Trophoblast cell (in vitro differentiated cells and primary cell): ENCODE measurements around the gene MDH1.
"Not testable (repeated sequence)": the region's sequence is repeated elsewhere in the genome, so short reads cannot be mapped to it uniquely, and the experiment has no call there.

ENCODE experiments used
- DNase-seq, 2 donors: peaks; one replicate each; pipeline ENCODE4 v3.0.0-alpha.2; 2016
- H2AFZ ChIP-seq: 2 replicates; pipeline ENCODE4 v1.6.1; 2013; ENCODE audit warnings: low read length, moderate library complexity, mild to moderate bottlenecking; ENCODE audit not compliant: insufficient read depth, poor library complexity
- H2AK5ac ChIP-seq: 2 replicates; pipeline ENCODE4 v1.6.1; 2013; ENCODE audit warnings: mild to moderate bottlenecking, low read length
- H2BK120ac ChIP-seq: 2 replicates; pipeline ENCODE4 v1.6.1; 2013; ENCODE audit warnings: low read length, mild to moderate bottlenecking, moderate library complexity; ENCODE audit not compliant: insufficient read depth, poor library complexity
- H2BK12ac ChIP-seq: 2 replicates; pipeline ENCODE4 v1.6.1; 2013; ENCODE audit warnings: mild to moderate bottlenecking, low read length, moderate library complexity
- H2BK5ac ChIP-seq: 2 replicates; pipeline ENCODE4 v1.6.1; 2013; ENCODE audit warnings: low read length, low read depth, moderate library complexity, mild to moderate bottlenecking; ENCODE audit not compliant: poor library complexity
- H3K14ac ChIP-seq: 2 replicates; pipeline ENCODE4 v1.6.1; 2013; ENCODE audit warnings: mild to moderate bottlenecking, low read length
- H3K18ac ChIP-seq: 2 replicates; pipeline ENCODE4 v1.6.1; 2013; ENCODE audit warnings: mild to moderate bottlenecking, low read length
- H3K23ac ChIP-seq: 2 replicates; pipeline ENCODE4 v1.6.1; 2013; ENCODE audit warnings: low read length
- H3K27ac ChIP-seq: 2 replicates; pipeline ENCODE4 v1.5.1; 2013; ENCODE audit warnings: low read depth, mild to moderate bottlenecking, inconsistent platforms, low read length, moderate library complexity
- H3K27me3 ChIP-seq: 2 replicates; pipeline ENCODE4 v1.6.1; 2013; ENCODE audit warnings: inconsistent platforms, mild to moderate bottlenecking, low read length, moderate library complexity; ENCODE audit not compliant: insufficient read depth
- H3K36me3 ChIP-seq, 2 experiments: 1 replicate in 1 of 2; 2 replicates in 1 of 2; pipeline ENCODE4 v1.6.1; 2013; ENCODE audit warnings: low read length in 2 of 2, mild to moderate bottlenecking in 2 of 2, moderate library complexity in 1 of 2; ENCODE audit not compliant: insufficient read depth in 2 of 2, control insufficient read depth in 1 of 2
- H3K4ac ChIP-seq: 2 replicates; pipeline ENCODE4 v1.6.1; 2013; ENCODE audit warnings: low read depth, mild to moderate bottlenecking, low read length, moderate library complexity
- H3K4me1 ChIP-seq, 2 experiments: 1 replicate in 1 of 2; 2 replicates in 1 of 2; pipeline ENCODE4 v1.6.1; 2013; ENCODE audit warnings: low read length in 2 of 2, mild to moderate bottlenecking in 2 of 2, moderate library complexity in 1 of 2; ENCODE audit not compliant: insufficient read depth in 2 of 2, control insufficient read depth in 1 of 2
- H3K4me2 ChIP-seq: 2 replicates; pipeline ENCODE4 v1.6.1; 2013; ENCODE audit warnings: inconsistent platforms, mild to moderate bottlenecking, low read length, moderate library complexity
- H3K4me3 ChIP-seq: 2 replicates; pipeline ENCODE4 v1.5.1; 2013; ENCODE audit warnings: mild to moderate bottlenecking, low read depth, low read length, inconsistent platforms
- H3K79me1 ChIP-seq: one replicate; pipeline ENCODE4 v1.6.1; 2013; ENCODE audit warnings: low read length
- H3K79me2 ChIP-seq: 2 replicates; pipeline ENCODE4 v1.6.1; 2013; ENCODE audit warnings: low read length, mild to moderate bottlenecking; ENCODE audit not compliant: control insufficient read depth, insufficient read depth, poor library complexity
- H3K9ac ChIP-seq: 2 replicates; pipeline ENCODE4 v1.6.1; 2013; ENCODE audit warnings: mild to moderate bottlenecking, low read length
- H3K9me3 ChIP-seq: 2 replicates; pipeline ENCODE4 v1.6.1; 2013; ENCODE audit warnings: low read depth, mild to moderate bottlenecking, control low read depth, inconsistent platforms, low read length; ENCODE audit not compliant: insufficient read depth
- H4K12ac ChIP-seq: 2 replicates; pipeline ENCODE4 v1.6.1; 2013; ENCODE audit warnings: low read depth, mild to moderate bottlenecking, low read length, moderate library complexity
- H4K8ac ChIP-seq: 2 replicates; pipeline ENCODE4 v1.6.1; 2013; ENCODE audit warnings: low read depth, mild to moderate bottlenecking, low read length, moderate library complexity
- H4K91ac ChIP-seq: one replicate; pipeline ENCODE4 v1.6.1; 2013; ENCODE audit warnings: low read depth, mild to moderate bottlenecking, low read length, moderate library complexity
- WGBS: extraction: QIAGEN DNeasy Blood & Tissue Kit; methylation state at CpG from one replicate; pipeline ENCODE4 v1.1.7; 2013; ENCODE audit warnings: missing lambda C conversion rate; ENCODE audit not compliant: insufficient read length, insufficient coverage; ENCODE audit errors: extremely low coverage; 5-methylcytosine and 5-hydroxymethylcytosine counted together

MDH1 gene

GRCh38 chr2:63558922-63559321 is 29.8 kb upstream of the MDH1 start:
- not testable (repeated sequence) for H3K36me3 ChIP-seq, DNase-seq, H2BK120ac ChIP-seq, H3K79me1 ChIP-seq, H3K27me3 ChIP-seq, H3K14ac ChIP-seq, H4K8ac ChIP-seq, H2BK12ac ChIP-seq, H3K79me2 ChIP-seq, H3K27ac ChIP-seq, H3K9me3 ChIP-seq, H2AFZ ChIP-seq, H3K4me1 ChIP-seq, H2BK5ac ChIP-seq, H3K4me2 ChIP-seq, H4K12ac ChIP-seq, H3K4ac ChIP-seq, H3K18ac ChIP-seq, H3K23ac ChIP-seq, H3K4me3 ChIP-seq, H3K9ac ChIP-seq, H4K91ac ChIP-seq, H2AK5ac ChIP-seq
- no CpG with 5 or more reads among the region's 3 CpGs for WGBS

- Histone ChIP-seq H3K23ac (no peak overlapping the region), H2AFZ (no peak overlapping the region), H4K91ac (no peak overlapping the region), H3K79me2 (no peaks in the 10 kb centered on the region), H2BK120ac (no peak overlapping the region), H3K79me1 (no peaks in the 10 kb centered on the region), H3K9me3 (no peaks in the 10 kb centered on the region), H3K18ac (no peak overlapping the region), H3K4ac (no peak overlapping the region), H3K4me2 (no peak overlapping the region), H3K36me3 (no peaks in the 10 kb centered on the region), H2BK5ac (no peak overlapping the region), H3K27me3 (no peaks in the 10 kb centered on the region), H3K27ac (no peak overlapping the region), H2AK5ac (no peak overlapping the region), H2BK12ac (no peak overlapping the region), H3K9ac (no peak overlapping the region), H4K8ac (no peak overlapping the region), H3K4me3 (no peak overlapping the region), H3K14ac (no peak overlapping the region), H3K4me1 (no peaks in the 10 kb centered on the region), H4K12ac (no peak overlapping the region)
- DNase-seq = no peak
Observed at GRCh38 chr2:63562751-63563150, 26.0 kb upstream of the MDH1 start.

GRCh38 chr2:63569740-63570139 is 19.0 kb upstream of the MDH1 start:
- no peak overlapping the region for H3K27ac ChIP-seq

GRCh38 chr2:63571291-63571690 is 17.5 kb upstream of the MDH1 start:
- Histone ChIP-seq H3K4me1 (no peaks in the 10 kb centered on the region), H2AFZ (no peak overlapping the region), H3K79me1 (no peaks in the 10 kb centered on the region), H4K8ac (no peak overlapping the region), H3K27me3 (no peaks in the 10 kb centered on the region), H3K79me2 (no peaks in the 10 kb centered on the region), H4K91ac (no peak overlapping the region), H3K4me3 (no peak overlapping the region), H3K23ac (no peak overlapping the region), H3K14ac (no peak overlapping the region), H3K18ac (no peak overlapping the region), H2AK5ac (no peak overlapping the region), H3K9me3 (no peaks in the 10 kb centered on the region), H3K4me2 (no peak overlapping the region), H2BK120ac (no peak overlapping the region), H3K36me3 (no peaks in the 10 kb centered on the region), H4K12ac (no peak overlapping the region), H3K4ac (no peak overlapping the region), H3K9ac (no peak overlapping the region), H2BK5ac (no peak overlapping the region), H3K27ac (no peak overlapping the region), H2BK12ac (no peak overlapping the region)
- WGBS = no CpG with 5 or more reads among the region's 2 CpGs
- no peak for DNase-seq

More at GRCh38 chr2:63569740-63570139, 19.0 kb upstream of the MDH1 start:
- H3K4me2 ChIP-seq = no peak overlapping the region
- H3K36me3 ChIP-seq = no peaks in the 10 kb centered on the region
- no peak overlapping the region for H3K4me3 ChIP-seq
- H2BK5ac ChIP-seq = no peak overlapping the region
- H4K8ac ChIP-seq = no peak overlapping the region
- no peaks in the 10 kb centered on the region for H3K79me2 ChIP-seq
- no peaks in the 10 kb centered on the region for H3K4me1 ChIP-seq
- H2AK5ac ChIP-seq = no peak overlapping the region
- no peak overlapping the region for H2AFZ ChIP-seq
- H4K12ac ChIP-seq = no peak overlapping the region
- H3K9ac ChIP-seq = no peak overlapping the region
- H3K79me1 ChIP-seq = no peaks in the 10 kb centered on the region
- H3K4ac ChIP-seq = no peak overlapping the region
- no peak overlapping the region for H3K23ac ChIP-seq
- H2BK12ac ChIP-seq = no peak overlapping the region
- no peak for DNase-seq
- no peak overlapping the region for H4K91ac ChIP-seq
- no peak overlapping the region for H2BK120ac ChIP-seq
- no peak overlapping the region for H3K18ac ChIP-seq
- no peaks in the 10 kb centered on the region for H3K27me3 ChIP-seq
- no peaks in the 10 kb centered on the region for H3K9me3 ChIP-seq
- H3K14ac ChIP-seq = no peak overlapping the region

GRCh38 chr2:63572001-63572400 is 16.8 kb upstream of the MDH1 start:
- no peak overlapping the region for H3K9ac ChIP-seq
- H3K36me3 ChIP-seq = no peaks in the 10 kb centered on the region
- no peak overlapping the region for H3K4me3 ChIP-seq
- no peak overlapping the region for H2AK5ac ChIP-seq
- no peak overlapping the region for H3K4ac ChIP-seq
- no peaks in the 10 kb centered on the region for H3K4me1 ChIP-seq
- H4K91ac ChIP-seq = no peak overlapping the region
- no CpG with 5 or more reads among the region's 2 CpGs for WGBS
- H3K9me3 ChIP-seq = no peaks in the 10 kb centered on the region
- no peak overlapping the region for H3K23ac ChIP-seq
- H3K27ac ChIP-seq = no peak overlapping the region
- H2BK12ac ChIP-seq = no peak overlapping the region
- H3K27me3 ChIP-seq = no peaks in the 10 kb centered on the region
- H4K8ac ChIP-seq = no peak overlapping the region
- no peak overlapping the region for H3K14ac ChIP-seq
- no peak overlapping the region for H3K4me2 ChIP-seq
- DNase-seq = peak; percentile 20 to 76
- H2AFZ ChIP-seq = no peak overlapping the region
- no peak overlapping the region for H3K18ac ChIP-seq
- no peaks in the 10 kb centered on the region for H3K79me1 ChIP-seq
- H4K12ac ChIP-seq = no peak overlapping the region
- H2BK5ac ChIP-seq = no peak overlapping the region
- no peaks in the 10 kb centered on the region for H3K79me2 ChIP-seq
- H2BK120ac ChIP-seq = no peak overlapping the region
